ENCODE measurements around the gene CYP11A1. TPM values are rescaled to one million over a fixed set of nuclear protein-coding genes. Genes with fewer than 3 reads are reported as not detected.

CYP11A1 gene
- total RNA-seq, 3 donors from 2014 or later = 1.1 to 4.6 (median 1.3) TPM

DNA sequence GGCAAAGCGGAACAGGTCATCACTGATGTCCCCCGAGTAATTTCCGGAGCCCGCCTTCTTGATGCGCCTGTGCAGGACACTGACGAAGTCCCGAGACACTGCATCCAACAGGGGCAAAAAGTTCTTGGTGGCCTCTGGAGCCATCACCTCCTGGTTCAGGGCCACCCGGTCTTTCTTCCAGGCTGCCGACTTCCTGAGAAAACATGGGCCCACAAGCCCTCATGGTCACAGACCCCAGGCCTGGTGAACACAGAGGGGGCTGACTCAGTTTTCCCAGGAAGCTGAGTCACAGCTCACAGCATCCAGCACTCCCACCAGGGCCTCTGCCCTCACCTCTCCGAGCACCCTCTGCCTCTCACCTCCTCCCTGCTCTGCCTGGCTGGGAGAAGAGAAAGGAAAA is 22.4 kb downstream of the CYP11A1 start:
- Histone ChIP-seq H3K36me3 (no peaks in the 10 kb centered on the region), H3K27me3 (no peaks in the 10 kb centered on the region), H3K4me3 (no peak overlapping the region), H3K4me1 (no peaks in the 10 kb centered on the region), H3K9me3 (no peaks in the 10 kb centered on the region), H3K27ac (no peak overlapping the region)
- no peak for DNase-seq (ENCODE audit: low spot score in 2 of 2)
- TF ChIP-seq POLR2A (IDR thresholded peaks at IDR 0.05) (no peak), CTCF (IDR thresholded peaks at IDR 0.05) (no peak), POLR2AphosphoS5 (IDR thresholded peaks at IDR 0.05) (no peak)
- intact Hi-C loops (cut with DNase I; ENCODE audit: low total_unique reads) = no loop called here

- no peaks in the 10 kb centered on the region for H3K36me3 ChIP-seq
- H3K27ac ChIP-seq = no peak overlapping the region
- H3K4me1 ChIP-seq = no peaks in the 10 kb centered on the region
- TF ChIP-seq CTCF (IDR thresholded peaks at IDR 0.05) (no peak), POLR2A (IDR thresholded peaks at IDR 0.05) (no peak), POLR2AphosphoS5 (IDR thresholded peaks at IDR 0.05) (no peak)
- intact Hi-C loops (cut with DNase I; ENCODE audit: low total_unique reads) = no loop called here
- no peak overlapping the region for H3K4me3 ChIP-seq
- DNase-seq (ENCODE audit: low spot score in 2 of 2) = no peak
- no peaks in the 10 kb centered on the region for H3K9me3 ChIP-seq
- H3K27me3 ChIP-seq = no peaks in the 10 kb centered on the region
Observed at GRCh38 chr15:74343797-74344127, 23.7 kb downstream of the CYP11A1 start.

GRCh38 chr15:74343127-74343796 is 24.2 kb downstream of the CYP11A1 start:
- H3K36me3 ChIP-seq = no peaks in the 10 kb centered on the region
- H3K4me1 ChIP-seq = no peaks in the 10 kb centered on the region
- no peaks in the 10 kb centered on the region for H3K9me3 ChIP-seq
- DNase-seq (ENCODE audit: low spot score in 2 of 2) = no peak
- H3K4me3 ChIP-seq = no peak overlapping the region
- H3K27me3 ChIP-seq = no peaks in the 10 kb centered on the region
- intact Hi-C loops (cut with DNase I; ENCODE audit: low total_unique reads) = no loop called here
- no peak overlapping the region for H3K27ac ChIP-seq
- TF ChIP-seq CTCF (IDR thresholded peaks at IDR 0.05) (no peak), POLR2A (IDR thresholded peaks at IDR 0.05) (no peak), POLR2AphosphoS5 (IDR thresholded peaks at IDR 0.05) (no peak)

DNA sequence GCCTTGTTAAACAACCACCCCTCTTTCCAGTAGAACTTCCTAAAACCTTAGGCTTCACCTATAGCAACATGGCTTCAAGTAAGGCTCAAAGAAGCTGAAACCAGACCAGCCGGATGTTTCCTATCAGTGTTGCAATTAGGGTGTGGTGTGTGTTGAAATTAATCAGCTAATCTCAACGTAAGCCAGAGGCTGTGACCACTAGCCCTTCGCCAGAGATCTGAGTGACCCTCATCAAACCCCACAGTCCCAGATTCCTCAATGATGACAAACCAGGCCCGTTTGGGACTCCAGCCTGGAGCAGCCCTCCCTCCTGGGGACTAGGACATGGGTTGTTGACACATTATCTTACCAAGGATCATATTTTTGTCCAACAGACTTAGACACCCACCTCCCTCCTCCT is 27.3 kb downstream of the CYP11A1 start:
- H3K27me3 ChIP-seq = no peaks in the 10 kb centered on the region
- no peak for DNase-seq (ENCODE audit: low spot score in 2 of 2)
- intact Hi-C loops (cut with DNase I; ENCODE audit: low total_unique reads) = no loop called here

More for the DNA sequence above, 27.3 kb downstream of the CYP11A1 start:
- TF ChIP-seq POLR2AphosphoS5 (IDR thresholded peaks at IDR 0.05) (no peak), CTCF (IDR thresholded peaks at IDR 0.05) (no peak), POLR2A (IDR thresholded peaks at IDR 0.05) (no peak)
- Histone ChIP-seq H3K27ac (no peak overlapping the region), H3K4me1 (no peaks in the 10 kb centered on the region), H3K36me3 (no peaks in the 10 kb centered on the region), H3K9me3 (no peaks in the 10 kb centered on the region), H3K4me3 (no peak overlapping the region)

All from breast epithelium (tissue), 4 donors.